SJCRH30 (cell line): ENCODE measurements around the gene STXBP3. TPM values are rescaled to one million over a fixed set of nuclear protein-coding genes. Genes with fewer than 3 reads are reported as not detected.
"Not testable (repeated sequence)": the region's sequence is repeated elsewhere in the genome, so short reads cannot be mapped to it uniquely, and the experiment has no call there.

Experiments
- DNase-seq, 2 experiments: peaks; one replicate each; pipeline ENCODE4 v3.0.0-alpha.2; 2015 to 2020
- H3K27ac ChIP-seq: fragments of 250-450 bp; sonication (Bioruptor Pico); 2 replicates; pipeline ENCODE4 v1.5.1; 2020; ENCODE audit warnings: mild to moderate bottlenecking, moderate library complexity
- H3K27me3 ChIP-seq: fragments of 250-450 bp; sonication (Bioruptor Pico); 2 replicates; pipeline ENCODE4 v1.5.1; 2020; ENCODE audit warnings: mild to moderate bottlenecking, moderate library complexity
- H3K36me3 ChIP-seq: fragments of 250-450 bp; sonication (Bioruptor Pico); 2 replicates; pipeline ENCODE4 v1.5.1; 2020; ENCODE audit warnings: mild to moderate bottlenecking, moderate library complexity
- H3K4me1 ChIP-seq: fragments of 250-450 bp; sonication (Bioruptor Pico); 2 replicates; pipeline ENCODE4 v1.5.1; 2020; ENCODE audit warnings: mild to moderate bottlenecking, moderate library complexity
- H3K4me3 ChIP-seq: fragments of 250-450 bp; sonication (Bioruptor Pico); 2 replicates; pipeline ENCODE4 v1.5.1; 2020; ENCODE audit warnings: mild to moderate bottlenecking, moderate library complexity
- H3K9me3 ChIP-seq: fragments of 250-450 bp; sonication (Bioruptor Pico); replicated peaks from 2 replicates; pipeline ENCODE4 v1.5.1; 2020; ENCODE audit warnings: mild to moderate bottlenecking, moderate library complexity
- total RNA-seq: library from RNA; depleted of rRNA; stranded (reverse); fragments of >200 nt; shearing (Covaris generic); gene quantifications from 2 replicates; pipeline ENCODE4 v1.2.3, GENCODE V29; 2014; rRNA removed

STXBP3 gene
- total RNA-seq = 38.4 and 38.6 TPM in 2 replicates

- H3K27me3 ChIP-seq = no peaks in the 10 kb centered on the region; the same call in 1 of the 2 replicates
- H3K36me3 ChIP-seq = no peaks in the 10 kb centered on the region
- no peaks in the 10 kb centered on the region for H3K9me3 ChIP-seq
- peak within 1 kb of the TSS; percentile 72 for H3K27ac ChIP-seq
- peaks cover 7% of the 10 kb centered on the region for H3K4me1 ChIP-seq
- DNase-seq = peak; percentile 98 to 99
- peak within 1 kb of the TSS; percentile 89 for H3K4me3 ChIP-seq
Measured at GRCh38 chr1:108746382-108747170, at the start of gene STXBP3. TSS of gene STXBP3 (plus strand) at chr1:108746674. CDS start at chr1:108746738, 64 bp downstream.

- DNase-seq = no peak
- H3K36me3 ChIP-seq = peaks cover 71% of the 10 kb centered on the region
Measured at GRCh38 chr1:108699375-108700332, 46.8 kb upstream of the STXBP3 start.

GRCh38 chr1:108701176-108701849 lies 45.2 kb upstream of the STXBP3 start:
- Histone ChIP-seq H3K9me3 (no peaks in the 10 kb centered on the region), H3K27ac (no peak overlapping the region), H3K27me3 (no peaks in the 10 kb centered on the region), H3K4me3 (no peak overlapping the region), H3K36me3 (peaks cover 58% of the 10 kb centered on the region), H3K4me1 (peaks cover 6% of the 10 kb centered on the region; the same call in 1 of the 2 replicates)
- no peak for DNase-seq

More at GRCh38 chr1:108699375-108700332, 46.8 kb upstream of the STXBP3 start:
- no peak overlapping the region for H3K27ac ChIP-seq
- H3K4me1 ChIP-seq = peaks cover 10% of the 10 kb centered on the region; the same call in 1 of the 2 replicates
- H3K4me3 ChIP-seq = no peak overlapping the region
- H3K27me3 ChIP-seq = no peaks in the 10 kb centered on the region
- H3K9me3 ChIP-seq = no peaks in the 10 kb centered on the region

GRCh38 chr1:108702109-108702508 lies 44.4 kb upstream of the STXBP3 start:
- not testable (repeated sequence) for H3K9me3 ChIP-seq, H3K27me3 ChIP-seq, H3K4me3 ChIP-seq, H3K27ac ChIP-seq, DNase-seq, H3K4me1 ChIP-seq
- H3K36me3 ChIP-seq = peaks cover 50% of the 10 kb centered on the region

GRCh38 chr1:108703939-108704338 lies 42.5 kb upstream of the STXBP3 start:
- Histone ChIP-seq H3K27ac (no peak overlapping the region), H3K9me3 (no peaks in the 10 kb centered on the region), H3K36me3 (peaks cover 33% of the 10 kb centered on the region), H3K27me3 (no peaks in the 10 kb centered on the region), H3K4me3 (no peak overlapping the region), H3K4me1 (peaks cover 6% of the 10 kb centered on the region; the same call in 1 of the 2 replicates)
- DNase-seq = no peak

- Histone ChIP-seq H3K9me3 (no peaks in the 10 kb centered on the region), H3K27ac (peak overlapping the region; percentile 7; the same call in 1 of the 2 replicates), H3K4me1 (peaks cover 6% of the 10 kb centered on the region; the same call in 1 of the 2 replicates), H3K4me3 (no peak overlapping the region), H3K36me3 (peaks cover 27% of the 10 kb centered on the region), H3K27me3 (no peaks in the 10 kb centered on the region)
- peak in 1 of 2 experiments; percentile 50 for DNase-seq
Measured at GRCh38 chr1:108704496-108704895, 42.0 kb upstream of the STXBP3 start.

- Histone ChIP-seq H3K4me3 (no peak overlapping the region), H3K4me1 (peaks cover 6% of the 10 kb centered on the region; the same call in 1 of the 2 replicates), H3K27me3 (no peaks in the 10 kb centered on the region), H3K27ac (no peak overlapping the region), H3K36me3 (peaks cover 6% of the 10 kb centered on the region), H3K9me3 (no peaks in the 10 kb centered on the region)
- no peak for DNase-seq
Measured at GRCh38 chr1:108706643-108707042, 39.8 kb upstream of the STXBP3 start.

- H3K27me3 ChIP-seq = no peaks in the 10 kb centered on the region
- peak in 1 of 2 experiments; percentile 36 for DNase-seq
- no peak overlapping the region for H3K4me3 ChIP-seq
- peaks cover 4% of the 10 kb centered on the region; the same call in 1 of the 2 replicates for H3K4me1 ChIP-seq
- no peaks in the 10 kb centered on the region for H3K9me3 ChIP-seq
- no peak overlapping the region for H3K27ac ChIP-seq
- H3K36me3 ChIP-seq = no peaks in the 10 kb centered on the region
Measured at GRCh38 chr1:108708691-108709660, 37.5 kb upstream of the STXBP3 start.

GRCh38 chr1:108712606-108713150 lies 33.8 kb upstream of the STXBP3 start, which contains the start of gene FNDC7:
TSS of gene FNDC7 (plus strand) at chr1:108712908. CDS start at chr1:108712934, 26 bp downstream.
- no peak within 1 kb of the TSS for H3K27ac ChIP-seq
- no peaks in the 10 kb centered on the region for H3K27me3 ChIP-seq
- no peaks in the 10 kb centered on the region for H3K36me3 ChIP-seq
- H3K4me3 ChIP-seq = no peak within 1 kb of the TSS
- H3K9me3 ChIP-seq = no peaks in the 10 kb centered on the region
- H3K4me1 ChIP-seq = no peaks in the 10 kb centered on the region
- DNase-seq = no peak

- 0 out of 2 replicates have a peak, but pooled peaks cover 2% of the 10 kb centered on the region for H3K4me1 ChIP-seq
- H3K4me3 ChIP-seq = no peak overlapping the region
- H3K9me3 ChIP-seq = no peaks in the 10 kb centered on the region
- no peaks in the 10 kb centered on the region for H3K36me3 ChIP-seq
- no peak overlapping the region for H3K27ac ChIP-seq
- H3K27me3 ChIP-seq = no peaks in the 10 kb centered on the region
- DNase-seq = no peak
Measured at GRCh38 chr1:108715932-108716331, 30.5 kb upstream of the STXBP3 start.

- no peak for DNase-seq
- Histone ChIP-seq H3K9me3 (no peaks in the 10 kb centered on the region), H3K27me3 (no peaks in the 10 kb centered on the region), H3K4me1 (0 out of 2 replicates have a peak, but pooled peaks cover 2% of the 10 kb centered on the region), H3K36me3 (no peaks in the 10 kb centered on the region), H3K27ac (no peak overlapping the region), H3K4me3 (no peak overlapping the region)
Measured at GRCh38 chr1:108716437-108717230, 29.8 kb upstream of the STXBP3 start.

GRCh38 chr1:108717774-108718316 lies 28.6 kb upstream of the STXBP3 start:
- Histone ChIP-seq H3K4me3 (no peak overlapping the region), H3K9me3 (no peaks in the 10 kb centered on the region)
- DNase-seq = no peak

More at GRCh38 chr1:108717774-108718316, 28.6 kb upstream of the STXBP3 start:
- Histone ChIP-seq H3K4me1 (0 out of 2 replicates have a peak, but pooled peaks cover 2% of the 10 kb centered on the region), H3K36me3 (no peaks in the 10 kb centered on the region), H3K27ac (no peak overlapping the region), H3K27me3 (no peaks in the 10 kb centered on the region)
